Neural progenitor cell (in vitro differentiated cells): Measurements from ENCODE around the gene LINC01488. TPM values are rescaled to one million over a fixed set of nuclear protein-coding genes. Genes with fewer than 3 reads are reported as not detected.

ENCODE experiments used
- DNase-seq: peaks from one replicate; pipeline ENCODE4 v3.0.0-alpha.2; 2016; ENCODE audit warnings: low spot score
- H2AFZ ChIP-seq: fragments of 200-600 bp; sonication (generic); replicated peaks from 2 replicates; pipeline ENCODE4 v1.6.1; 2016; ENCODE audit warnings: antibody characterized with exemption
- H3F3A ChIP-seq: fragments of 200-600 bp; sonication (generic); 2 replicates; pipeline ENCODE4 v1.6.1; 2016; ENCODE audit warnings: antibody characterized with exemption, low read depth
- H3K27ac ChIP-seq: fragments of 200-600 bp; sonication (generic); 2 replicates; pipeline ENCODE4 v1.5.1; 2016; ENCODE audit warnings: mild to moderate bottlenecking
- H3K27me3 ChIP-seq: fragments of 200-600 bp; sonication (generic); 2 replicates; pipeline ENCODE4 v1.6.1; 2016; ENCODE audit warnings: mild to moderate bottlenecking, moderate library complexity
- H3K36me3 ChIP-seq: fragments of 200-600 bp; sonication (generic); 2 replicates; pipeline ENCODE4 v1.5.1; 2016
- H3K4me1 ChIP-seq: fragments of 200-600 bp; sonication (generic); 2 replicates; pipeline ENCODE4 v1.6.1; 2016; ENCODE audit warnings: mixed run types
- H3K4me2 ChIP-seq: fragments of 200-600 bp; sonication (generic); 2 replicates; pipeline ENCODE4 v1.6.1; 2016
- H3K4me3 ChIP-seq: fragments of 200-600 bp; sonication (generic); 2 replicates; pipeline ENCODE4 v1.5.1; 2016
- H3K79me2 ChIP-seq: fragments of 200-600 bp; sonication (generic); 2 replicates; pipeline ENCODE4 v1.6.1; 2016; ENCODE audit warnings: low read depth
- H3K9ac ChIP-seq: fragments of 200-600 bp; sonication (generic); 2 replicates; pipeline ENCODE4 v1.6.1; 2016
- H3K9me3 ChIP-seq: fragments of 200-600 bp; sonication (generic); 2 replicates; pipeline ENCODE4 v1.5.1; 2016; ENCODE audit warnings: low read depth
- H4K20me1 ChIP-seq: fragments of 200-600 bp; sonication (generic); 2 replicates; pipeline ENCODE4 v1.6.1; 2016; ENCODE audit warnings: low read depth
- H3K27ac Mint-ChIP-seq: 3 replicates; pipeline ENCODE4 v1.8.0; 2021; ENCODE audit warnings: mixed read lengths
- H3K27me3 Mint-ChIP-seq: 2 replicates; pipeline ENCODE4 v1.8.0; 2022; ENCODE audit warnings: low read depth, mild to moderate bottlenecking, inconsistent platforms, moderate library complexity, mixed read lengths; ENCODE audit not compliant: insufficient read depth
- H3K36me3 Mint-ChIP-seq: 3 replicates; pipeline ENCODE4 v1.8.0; 2021; ENCODE audit warnings: mixed read lengths
- H3K4me1 Mint-ChIP-seq: 3 replicates; pipeline ENCODE4 v1.8.0; 2021; ENCODE audit warnings: mixed read lengths
- H3K4me3 Mint-ChIP-seq: 3 replicates; pipeline ENCODE4 v1.8.0; 2021; ENCODE audit warnings: mild to moderate bottlenecking, moderate library complexity, mixed read lengths
- H3K9me3 Mint-ChIP-seq: 3 replicates; pipeline ENCODE4 v1.8.0; 2020; ENCODE audit warnings: mixed read lengths
- EZH2 ChIP-seq: fragments of 200-600 bp; sonication (generic); IDR thresholded peaks from 2 replicates; pipeline ENCODE4 v1.6.1; 2017; ENCODE audit warnings: antibody characterized with exemption, mild to moderate bottlenecking, moderate library complexity
- EZH2phosphoT487 ChIP-seq: fragments of 200-600 bp; sonication (generic); IDR thresholded peaks from 2 replicates; pipeline ENCODE4 v1.6.1; 2017; ENCODE audit warnings: antibody characterized with exemption
- total RNA-seq: library from RNA; depleted of rRNA; stranded (reverse); fragments of >200 nt; gene quantifications from 2 replicates; pipeline ENCODE4 v1.2.3, GENCODE V29; 2015; ENCODE audit warnings: low replicate concordance
- TF ChIP-seq, protein P1 (sequence below): fragments of 200-600 bp; sonication (generic); IDR thresholded peaks from 2 replicates; pipeline ENCODE4 v1.5.1; 2017; ENCODE audit warnings: antibody characterized with exemption, mild to moderate bottlenecking

The LINC01488 gene
- total RNA-seq, 1 donor from 2014 or later = 0.09 TPM

GRCh38 chr11:69518081-69518950, 36.9 kb downstream of the LINC01488 start:
- no peak overlapping the region for H3K9ac ChIP-seq
- TF ChIP-seq, protein P1, sequence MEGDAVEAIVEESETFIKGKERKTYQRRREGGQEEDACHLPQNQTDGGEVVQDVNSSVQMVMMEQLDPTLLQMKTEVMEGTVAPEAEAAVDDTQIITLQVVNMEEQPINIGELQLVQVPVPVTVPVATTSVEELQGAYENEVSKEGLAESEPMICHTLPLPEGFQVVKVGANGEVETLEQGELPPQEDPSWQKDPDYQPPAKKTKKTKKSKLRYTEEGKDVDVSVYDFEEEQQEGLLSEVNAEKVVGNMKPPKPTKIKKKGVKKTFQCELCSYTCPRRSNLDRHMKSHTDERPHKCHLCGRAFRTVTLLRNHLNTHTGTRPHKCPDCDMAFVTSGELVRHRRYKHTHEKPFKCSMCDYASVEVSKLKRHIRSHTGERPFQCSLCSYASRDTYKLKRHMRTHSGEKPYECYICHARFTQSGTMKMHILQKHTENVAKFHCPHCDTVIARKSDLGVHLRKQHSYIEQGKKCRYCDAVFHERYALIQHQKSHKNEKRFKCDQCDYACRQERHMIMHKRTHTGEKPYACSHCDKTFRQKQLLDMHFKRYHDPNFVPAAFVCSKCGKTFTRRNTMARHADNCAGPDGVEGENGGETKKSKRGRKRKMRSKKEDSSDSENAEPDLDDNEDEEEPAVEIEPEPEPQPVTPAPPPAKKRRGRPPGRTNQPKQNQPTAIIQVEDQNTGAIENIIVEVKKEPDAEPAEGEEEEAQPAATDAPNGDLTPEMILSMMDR = no peak
- TF ChIP-seq EZH2 (no peak), EZH2phosphoT487 (no peak)
- no peak overlapping the region for H3K4me2 ChIP-seq
- DNase-seq = no peak
- H3K9me3 Mint-ChIP-seq = peaks cover 4% of the 10 kb centered on the region
- no peaks in the 10 kb centered on the region for H3K36me3 Mint-ChIP-seq
- no peaks in the 10 kb centered on the region for H4K20me1 ChIP-seq
- H3K4me1 Mint-ChIP-seq = peaks cover 6% of the 10 kb centered on the region
- no peak overlapping the region for H3K4me3 Mint-ChIP-seq
- no peak overlapping the region for H3K27ac ChIP-seq
- no peak overlapping the region for H3K27ac Mint-ChIP-seq
- H3F3A ChIP-seq = no peaks in the 10 kb centered on the region
- H2AFZ ChIP-seq = no peak overlapping the region
- no peaks in the 10 kb centered on the region for H3K79me2 ChIP-seq
- no peaks in the 10 kb centered on the region for H3K9me3 ChIP-seq
- peaks cover 20% of the 10 kb centered on the region for H3K27me3 Mint-ChIP-seq
- no peak overlapping the region for H3K4me3 ChIP-seq
- H3K4me1 ChIP-seq = no peaks in the 10 kb centered on the region
- no peaks in the 10 kb centered on the region for H3K36me3 ChIP-seq
- no peaks in the 10 kb centered on the region for H3K27me3 ChIP-seq

DNA sequence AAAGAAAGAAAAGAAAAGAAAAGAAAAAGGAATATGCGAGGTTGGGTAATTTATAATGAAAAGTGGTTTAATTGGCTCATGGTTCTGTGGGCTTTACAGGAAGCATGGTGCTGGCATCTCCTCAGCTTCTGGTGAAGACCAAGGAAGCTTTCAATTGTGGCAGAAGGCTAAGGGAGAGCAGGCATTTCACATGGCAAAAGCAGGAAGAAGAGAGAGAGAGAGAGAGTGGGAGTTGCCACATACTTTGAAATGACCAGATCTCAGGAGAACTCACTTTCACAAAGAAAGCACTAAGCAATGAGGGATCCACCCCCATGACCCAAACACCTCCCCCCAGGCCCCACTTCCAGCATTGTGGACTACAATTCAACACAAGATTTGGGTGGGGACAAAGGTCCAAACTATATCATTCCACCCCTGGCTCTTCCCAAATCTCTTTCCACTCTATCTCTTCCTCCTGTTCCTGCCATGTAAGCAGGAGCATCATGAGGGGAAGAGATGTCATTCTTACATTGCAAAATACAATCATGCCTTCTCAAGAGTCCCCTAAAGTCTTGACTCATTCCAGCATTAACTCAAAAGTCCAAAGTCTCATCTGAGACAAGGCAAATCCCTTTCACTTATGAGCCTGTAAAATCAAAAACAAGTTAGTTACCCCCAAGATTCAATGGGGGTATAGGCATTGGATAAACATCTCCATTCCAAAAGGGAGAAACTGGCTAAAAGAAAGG, 38.9 kb downstream of the LINC01488 start:
- no peaks in the 10 kb centered on the region for H3F3A ChIP-seq
- Mint-ChIP-seq H3K27ac (no peak overlapping the region), H3K4me1 (peaks cover 15% of the 10 kb centered on the region), H3K27me3 (peaks cover 18% of the 10 kb centered on the region), H3K9me3 (peaks cover 4% of the 10 kb centered on the region), H3K4me3 (no peak overlapping the region), H3K36me3 (no peaks in the 10 kb centered on the region)
- no peaks in the 10 kb centered on the region for H3K79me2 ChIP-seq
- H3K4me3 ChIP-seq = no peak overlapping the region
- no peak overlapping the region for H2AFZ ChIP-seq
- H3K36me3 ChIP-seq = no peaks in the 10 kb centered on the region
- no peak for DNase-seq
- H3K4me1 ChIP-seq = no peaks in the 10 kb centered on the region
- H3K4me2 ChIP-seq = no peak overlapping the region
- H3K27ac ChIP-seq = no peak overlapping the region
- H3K27me3 ChIP-seq = no peaks in the 10 kb centered on the region
- no peak overlapping the region for H3K9ac ChIP-seq
- no peaks in the 10 kb centered on the region for H3K9me3 ChIP-seq
- no peaks in the 10 kb centered on the region for H4K20me1 ChIP-seq
- TF ChIP-seq EZH2phosphoT487 (no peak), EZH2 (no peak)
- TF ChIP-seq, protein P1 = no peak

- H3K36me3 ChIP-seq = no peaks in the 10 kb centered on the region
- H3K4me1 Mint-ChIP-seq = peaks cover 15% of the 10 kb centered on the region
- DNase-seq = no peak
- H2AFZ ChIP-seq = no peak overlapping the region
- H3K4me3 Mint-ChIP-seq = no peak overlapping the region
- no peaks in the 10 kb centered on the region for H3K9me3 ChIP-seq
- TF ChIP-seq EZH2 (no peak), EZH2phosphoT487 (no peak)
- TF ChIP-seq, protein P1 = no peak
- no peak overlapping the region for H3K27ac Mint-ChIP-seq
- H3K27me3 Mint-ChIP-seq = peaks cover 18% of the 10 kb centered on the region
- H3F3A ChIP-seq = no peaks in the 10 kb centered on the region
- H3K9ac ChIP-seq = no peak overlapping the region
- H3K27ac ChIP-seq = no peak overlapping the region
- H3K27me3 ChIP-seq = no peaks in the 10 kb centered on the region
- no peaks in the 10 kb centered on the region for H3K4me1 ChIP-seq
- no peaks in the 10 kb centered on the region for H3K36me3 Mint-ChIP-seq
- H3K4me3 ChIP-seq = no peak overlapping the region
- H4K20me1 ChIP-seq = no peaks in the 10 kb centered on the region
- peaks cover 4% of the 10 kb centered on the region for H3K9me3 Mint-ChIP-seq
- no peak overlapping the region for H3K4me2 ChIP-seq
- H3K79me2 ChIP-seq = no peaks in the 10 kb centered on the region
Measured at GRCh38 chr11:69521457-69521856, 40.0 kb downstream of the LINC01488 start.
